Loucy (cell line): ENCODE data around the gene WARS2.

Experiments used
- H2AFZ ChIP-seq: fragments of 200-600 bp; sonication (generic); 2 replicates; pipeline ENCODE4 v1.6.0; 2016; ENCODE audit warnings: antibody characterized with exemption, mild to moderate bottlenecking, low read length, moderate library complexity
- H3F3A ChIP-seq: fragments of 200-600 bp; 2 replicates; pipeline ENCODE4 v1.6.0; 2016; ENCODE audit warnings: antibody characterized with exemption, low read depth, mild to moderate bottlenecking
- H3K27me3 ChIP-seq: fragments of 200-600 bp; sonication (generic); 2 replicates; pipeline ENCODE4 v1.6.1; 2014; ENCODE audit warnings: low read length, mild to moderate bottlenecking; ENCODE audit not compliant: insufficient read depth, poor library complexity, severe bottlenecking
- H3K36me3 ChIP-seq: fragments of 200-600 bp; sonication (generic); 2 replicates; pipeline ENCODE4 v1.6.1; 2016; ENCODE audit warnings: low read length; ENCODE audit not compliant: insufficient read depth
- H3K4me1 ChIP-seq: fragments of 200-600 bp; sonication (generic); 2 replicates; pipeline ENCODE4 v1.5.1; 2014; ENCODE audit warnings: low read length, mild to moderate bottlenecking; ENCODE audit not compliant: insufficient read depth, poor library complexity, severe bottlenecking
- H3K4me2 ChIP-seq: fragments of 200-600 bp; sonication (generic); 2 replicates; pipeline ENCODE4 v1.6.0; 2014; ENCODE audit warnings: antibody characterized with exemption, low read length, low read depth, mild to moderate bottlenecking; ENCODE audit not compliant: poor library complexity, severe bottlenecking
- H3K4me3 ChIP-seq: fragments of 200-600 bp; sonication (generic); 2 replicates; pipeline ENCODE4 v1.5.1; 2014; ENCODE audit warnings: low read length, mild to moderate bottlenecking, mixed read lengths; ENCODE audit not compliant: poor library complexity, severe bottlenecking
- H3K79me2 ChIP-seq: fragments of 200-600 bp; sonication (generic); 2 replicates; pipeline ENCODE4 v1.6.1; 2014; ENCODE audit warnings: low read length; ENCODE audit not compliant: insufficient read depth
- H3K9ac ChIP-seq: fragments of 200-600 bp; sonication (generic); 2 replicates; pipeline ENCODE4 v1.6.0; 2014; ENCODE audit warnings: mild to moderate bottlenecking, low read depth, low read length, moderate library complexity; ENCODE audit not compliant: poor library complexity, severe bottlenecking
- H3K9me2 ChIP-seq: fragments of 200-600 bp; sonication (generic); replicated peaks from 2 replicates; pipeline ENCODE4 v1.6.1; 2016; ENCODE audit warnings: low read depth, low read length, mixed read lengths
- H3K9me3 ChIP-seq: fragments of 200-600 bp; sonication (generic); 2 replicates; pipeline ENCODE4 v1.6.1; 2014; ENCODE audit warnings: mild to moderate bottlenecking, antibody characterized with exemption, low read length, low read depth; ENCODE audit not compliant: insufficient read depth
- H4K20me1 ChIP-seq: fragments of 200-600 bp; sonication (generic); 2 replicates; pipeline ENCODE4 v1.6.0; 2014; ENCODE audit warnings: antibody characterized with exemption, low read length, mild to moderate bottlenecking; ENCODE audit not compliant: insufficient read depth, poor library complexity, severe bottlenecking
- CTCF ChIP-seq: fragments of 200-600 bp; sonication (generic); conservative IDR thresholded peaks from 2 replicates; pipeline ENCODE4 v1.5.1; 2014; ENCODE audit warnings: mild to moderate bottlenecking, antibody characterized with exemption, low read length
- EZH2phosphoT487 ChIP-seq: fragments of 200-600 bp; IDR thresholded peaks from 2 replicates; pipeline ENCODE4 v1.6.1; 2018; ENCODE audit warnings: antibody characterized with exemption, mild to moderate bottlenecking, moderate library complexity, borderline replicate concordance

WARS2 gene

GRCh38 chr1:119115736-119116135 lies 24.7 kb downstream of the WARS2 start:
- TF ChIP-seq CTCF (no peak), EZH2phosphoT487 (no peak)
- Histone ChIP-seq H3F3A (no peaks in the 10 kb centered on the region), H4K20me1 (no peaks in the 10 kb centered on the region), H3K4me3 (no peak overlapping the region), H3K9me2 (no peaks in the 10 kb centered on the region), H3K9me3 (no peaks in the 10 kb centered on the region), H3K27me3 (no peaks in the 10 kb centered on the region), H2AFZ (no peak overlapping the region), H3K36me3 (no peaks in the 10 kb centered on the region), H3K79me2 (no peaks in the 10 kb centered on the region), H3K9ac (no peak overlapping the region), H3K4me2 (no peak overlapping the region), H3K4me1 (no peaks in the 10 kb centered on the region)

GRCh38 chr1:119115311-119115710 lies 25.1 kb downstream of the WARS2 start:
- no peaks in the 10 kb centered on the region for H4K20me1 ChIP-seq
- H3K79me2 ChIP-seq, result no peaks in the 10 kb centered on the region
- H3K4me2 ChIP-seq, result no peak overlapping the region
- H2AFZ ChIP-seq, result no peak overlapping the region
- no peaks in the 10 kb centered on the region for H3K9me3 ChIP-seq
- no peak overlapping the region for H3K4me3 ChIP-seq
- TF ChIP-seq EZH2phosphoT487, result no peak
- no peak for TF ChIP-seq CTCF
- no peaks in the 10 kb centered on the region for H3F3A ChIP-seq
- no peaks in the 10 kb centered on the region for H3K36me3 ChIP-seq
- no peaks in the 10 kb centered on the region for H3K9me2 ChIP-seq
- no peaks in the 10 kb centered on the region for H3K27me3 ChIP-seq
- H3K4me1 ChIP-seq, result no peaks in the 10 kb centered on the region
- H3K9ac ChIP-seq, result no peak overlapping the region

GRCh38 chr1:119114786-119115185 lies 25.7 kb downstream of the WARS2 start:
- no peaks in the 10 kb centered on the region for H4K20me1 ChIP-seq
- H3K27me3 ChIP-seq, result no peaks in the 10 kb centered on the region
- TF ChIP-seq CTCF, result no peak
- TF ChIP-seq EZH2phosphoT487, result no peak
- no peaks in the 10 kb centered on the region for H3K4me1 ChIP-seq
- no peaks in the 10 kb centered on the region for H3K36me3 ChIP-seq
- no peaks in the 10 kb centered on the region for H3F3A ChIP-seq
- no peaks in the 10 kb centered on the region for H3K9me3 ChIP-seq
- no peak overlapping the region for H3K9ac ChIP-seq
- no peaks in the 10 kb centered on the region for H3K9me2 ChIP-seq
- no peaks in the 10 kb centered on the region for H3K79me2 ChIP-seq
- no peak overlapping the region for H3K4me3 ChIP-seq
- no peak overlapping the region for H3K4me2 ChIP-seq
- no peak overlapping the region for H2AFZ ChIP-seq
